RWPE2 (cell line): Measurements from ENCODE around the gene SPIRE2.

Source experiments
- ATAC-seq: fragments of 200-7000 bp; cut with Tn5 transposase; 3 replicates; pipeline ENCODE4 v1.9.1; 2021; ENCODE audit warnings: low read depth
- DNase-seq: peaks from one replicate; pipeline ENCODE4 v3.0.0-alpha.2; 2020; ENCODE audit warnings: low spot score
- H3K27ac ChIP-seq: fragments of 450-650 bp; 2 replicates; pipeline ENCODE4 v1.5.1; 2017; ENCODE audit warnings: mild to moderate bottlenecking; ENCODE audit not compliant: poor library complexity, severe bottlenecking
- H3K27me3 ChIP-seq: fragments of 250-450 bp; sonication (Bioruptor Pico); 2 replicates; pipeline ENCODE4 v1.5.1; 2021; ENCODE audit warnings: mild to moderate bottlenecking, moderate library complexity; ENCODE audit not compliant: insufficient read depth, poor library complexity, severe bottlenecking
- H3K36me3 ChIP-seq: fragments of 250-450 bp; sonication (Bioruptor Pico); 2 replicates; pipeline ENCODE4 v1.5.1; 2020; ENCODE audit warnings: low read depth, mild to moderate bottlenecking, moderate library complexity
- H3K4me1 ChIP-seq: fragments of 250-450 bp; sonication (Bioruptor Pico); 2 replicates; pipeline ENCODE4 v1.5.1; 2021; ENCODE audit warnings: mild to moderate bottlenecking, moderate library complexity; ENCODE audit not compliant: insufficient read depth, poor library complexity, severe bottlenecking
- H3K4me3 ChIP-seq: fragments of 250-450 bp; sonication (Bioruptor Pico); 2 replicates; pipeline ENCODE4 v1.5.1; 2021; ENCODE audit warnings: mild to moderate bottlenecking, moderate library complexity; ENCODE audit not compliant: severe bottlenecking
- H3K9me3 ChIP-seq: fragments of 250-450 bp; sonication (Bioruptor Pico); 2 replicates; pipeline ENCODE4 v1.5.1; 2021; ENCODE audit warnings: mild to moderate bottlenecking, moderate library complexity; ENCODE audit not compliant: severe bottlenecking
- CTCF ChIP-seq: fragments of 450-650 bp; IDR thresholded peaks from one replicate; pipeline ENCODE4 v1.5.1; 2017; ENCODE audit warnings: mild to moderate bottlenecking, moderate library complexity; ENCODE audit not compliant: poor library complexity, severe bottlenecking

The SPIRE2 gene

GRCh38 chr16:89847051-89847939 lies 19.0 kb downstream of the SPIRE2 start:
- TF ChIP-seq CTCF, result no peak
- ATAC-seq (no peak), DNase-seq (no peak)
- no peak overlapping the region for H3K27ac ChIP-seq
- no peaks in the 10 kb centered on the region for H3K4me1 ChIP-seq
- H3K4me3 ChIP-seq, result no peak overlapping the region
- H3K36me3 ChIP-seq, result no peaks in the 10 kb centered on the region
- H3K9me3 ChIP-seq, result no peaks in the 10 kb centered on the region
- no peaks in the 10 kb centered on the region for H3K27me3 ChIP-seq

GRCh38 chr16:89847940-89848297 lies 19.6 kb downstream of the SPIRE2 start:
- TF ChIP-seq CTCF, result no peak
- Histone ChIP-seq H3K36me3 (no peaks in the 10 kb centered on the region), H3K27ac (no peak overlapping the region)

GRCh38 chr16:89848974-89849373 lies 20.7 kb downstream of the SPIRE2 start:
- Histone ChIP-seq H3K9me3 (no peaks in the 10 kb centered on the region), H3K36me3 (no peaks in the 10 kb centered on the region), H3K4me1 (no peaks in the 10 kb centered on the region), H3K4me3 (no peak overlapping the region), H3K27me3 (no peaks in the 10 kb centered on the region), H3K27ac (no peak overlapping the region)
- DNase-seq (no peak), ATAC-seq (no peak)
- TF ChIP-seq CTCF, result no peak

More at GRCh38 chr16:89847940-89848297, 19.6 kb downstream of the SPIRE2 start:
- H3K4me1 ChIP-seq, result no peaks in the 10 kb centered on the region
- no peaks in the 10 kb centered on the region for H3K9me3 ChIP-seq
- ATAC-seq (no peak), DNase-seq (no peak)
- no peaks in the 10 kb centered on the region for H3K27me3 ChIP-seq
- H3K4me3 ChIP-seq, result no peak overlapping the region

- H3K27ac ChIP-seq, result no peak overlapping the region
- DNase-seq (no peak), ATAC-seq (no peak)
- TF ChIP-seq CTCF, result no peak
- H3K9me3 ChIP-seq, result no peaks in the 10 kb centered on the region
- H3K27me3 ChIP-seq, result no peaks in the 10 kb centered on the region
- no peak overlapping the region for H3K4me3 ChIP-seq
- no peaks in the 10 kb centered on the region for H3K36me3 ChIP-seq
- H3K4me1 ChIP-seq, result no peaks in the 10 kb centered on the region
These were observed 25.2 kb downstream of the SPIRE2 start for GRCh38 chr16:89853306-89853993.
